Endodermal cell (in vitro differentiated cells): ENCODE data around the gene SLC9A1. TPM values are rescaled to one million over a fixed set of nuclear protein-coding genes. Genes with fewer than 3 reads are reported as not detected.

Source experiments
- DNase-seq: peaks from one replicate; pipeline ENCODE4 v3.0.0-alpha.2; 2017
- H3K27ac ChIP-seq: 2 replicates; pipeline ENCODE4 v1.5.1; 2013; ENCODE audit warnings: mild to moderate bottlenecking, low read depth, low read length, moderate library complexity
- H3K27me3 ChIP-seq: 2 replicates; pipeline ENCODE4 v1.6.1; 2013; ENCODE audit warnings: mild to moderate bottlenecking, low read length, moderate library complexity; ENCODE audit not compliant: insufficient read depth, control insufficient read depth, poor library complexity, severe bottlenecking
- H3K36me3 ChIP-seq: 2 replicates; pipeline ENCODE4 v1.7.0; 2013; ENCODE audit warnings: mild to moderate bottlenecking, low read length, moderate library complexity; ENCODE audit not compliant: control insufficient read depth, insufficient read depth
- H3K4me1 ChIP-seq: one replicate; pipeline ENCODE4 v1.7.0; 2013; ENCODE audit warnings: low read length; ENCODE audit not compliant: control insufficient read depth, insufficient read depth
- H3K4me3 ChIP-seq: 2 replicates; pipeline ENCODE4 v1.5.1; 2013; ENCODE audit warnings: mild to moderate bottlenecking, low read length, moderate library complexity
- H3K9ac ChIP-seq: 2 replicates; pipeline ENCODE4 v1.6.1; 2013; ENCODE audit warnings: mild to moderate bottlenecking, low read length, moderate library complexity; ENCODE audit not compliant: poor library complexity, severe bottlenecking; ENCODE audit errors: extremely low read depth
- H3K9me3 ChIP-seq: 2 replicates; pipeline ENCODE4 v1.6.1; 2013; ENCODE audit warnings: mild to moderate bottlenecking, low read length, moderate library complexity; ENCODE audit not compliant: control insufficient read depth
- H3K27ac Mint-ChIP-seq: 2 replicates; pipeline ENCODE4 v1.8.0; 2020; ENCODE audit warnings: mixed read lengths
- H3K27me3 Mint-ChIP-seq: 2 replicates; pipeline ENCODE4 v1.8.0; 2021; ENCODE audit warnings: mild to moderate bottlenecking, mixed read lengths; ENCODE audit not compliant: insufficient read depth
- H3K36me3 Mint-ChIP-seq: 2 replicates; pipeline ENCODE4 v1.8.0; 2020; ENCODE audit warnings: low read depth, mixed read lengths
- H3K4me1 Mint-ChIP-seq: 2 replicates; pipeline ENCODE4 v1.8.0; 2020; ENCODE audit warnings: mixed read lengths
- H3K4me3 Mint-ChIP-seq: 2 replicates; pipeline ENCODE4 v1.8.0; 2020; ENCODE audit warnings: mild to moderate bottlenecking, moderate library complexity, mixed read lengths
- H3K9me3 Mint-ChIP-seq: 2 replicates; pipeline ENCODE4 v1.8.0; 2020; ENCODE audit warnings: mild to moderate bottlenecking, mixed read lengths
- WGBS, 2 experiments: methylation state at CpG; one replicate each; pipeline versions ENCODE4 v1.1.5 to v1.1.7; 2013; ENCODE audit warnings: missing lambda C conversion rate in 2 of 2, mixed read lengths in 1 of 2; ENCODE audit not compliant: insufficient coverage in 1 of 2, insufficient read length in 1 of 2; 5-methylcytosine and 5-hydroxymethylcytosine counted together
- total RNA-seq, 2 donors: library from RNA; stranded (reverse); fragmentation: NEBNext Ultra II Directional in 1 of 2; extraction: Animal tissue kit (Norgen Biotek cat#: 25700) in 1 of 2; gene quantifications; 2 replicates in 1 of 2; 3 replicates in 1 of 2; pipeline ENCODE4 v1.2.1, GENCODE V29; 2021
- TF ChIP-seq, protein P1 (sequence below): fragments of 200-600 bp; sonication (generic); conservative IDR thresholded peaks from 2 replicates; pipeline ENCODE4 v1.5.0; 2021; ENCODE audit warnings: antibody characterized with exemption, mild to moderate bottlenecking

SLC9A1 gene
- total RNA-seq, 2 donors from 2014 or later: 25.9 to 34.7 TPM

DNA sequence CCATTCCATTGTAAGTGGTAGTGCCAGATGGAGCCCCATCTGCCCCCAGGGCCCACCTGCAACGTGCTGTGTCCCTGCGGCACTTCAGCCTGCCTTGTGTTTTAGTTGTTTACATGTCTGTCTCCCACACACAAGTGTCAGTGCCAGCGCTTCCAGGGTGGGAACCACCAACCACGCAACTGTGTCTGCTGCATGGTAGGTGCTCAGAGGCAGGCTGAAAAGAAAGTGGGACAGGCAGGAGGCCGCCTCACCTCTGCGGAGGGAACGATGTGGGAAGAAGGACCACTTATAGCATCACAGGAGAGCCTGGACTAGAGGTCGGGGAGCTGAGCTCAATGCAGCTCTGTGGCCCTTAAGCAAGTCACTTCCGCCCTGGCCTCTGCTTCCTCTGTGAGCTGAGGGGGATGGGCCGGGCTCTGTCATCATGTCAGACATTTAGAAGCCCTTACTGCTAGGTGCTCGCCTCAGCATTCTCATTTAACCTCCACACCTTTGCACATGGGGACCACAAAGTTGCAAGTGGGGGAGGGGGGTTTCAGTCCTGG is 17.9 kb downstream of the SLC9A1 start:
- Histone ChIP-seq H3K4me1 (no peaks in the 10 kb centered on the region), H3K27ac (peak overlapping the region; percentile 53), H3K36me3 (no peaks in the 10 kb centered on the region), H3K9ac (no peak overlapping the region), H3K27me3 (no peaks in the 10 kb centered on the region), H3K4me3 (no peak overlapping the region), H3K9me3 (no peaks in the 10 kb centered on the region)
- WGBS, 2 experiments: 84 to 87% methylated on average over 9 to 10 of the region's 11 CpGs
- H3K36me3 Mint-ChIP-seq: no peaks in the 10 kb centered on the region
- H3K4me3 Mint-ChIP-seq: no peak overlapping the region
- no peaks in the 10 kb centered on the region for H3K27me3 Mint-ChIP-seq
- H3K4me1 Mint-ChIP-seq: peaks cover 23% of the 10 kb centered on the region
- H3K9me3 Mint-ChIP-seq: no peaks in the 10 kb centered on the region
- DNase-seq: peak; percentile 62
- TF ChIP-seq, protein P1, sequence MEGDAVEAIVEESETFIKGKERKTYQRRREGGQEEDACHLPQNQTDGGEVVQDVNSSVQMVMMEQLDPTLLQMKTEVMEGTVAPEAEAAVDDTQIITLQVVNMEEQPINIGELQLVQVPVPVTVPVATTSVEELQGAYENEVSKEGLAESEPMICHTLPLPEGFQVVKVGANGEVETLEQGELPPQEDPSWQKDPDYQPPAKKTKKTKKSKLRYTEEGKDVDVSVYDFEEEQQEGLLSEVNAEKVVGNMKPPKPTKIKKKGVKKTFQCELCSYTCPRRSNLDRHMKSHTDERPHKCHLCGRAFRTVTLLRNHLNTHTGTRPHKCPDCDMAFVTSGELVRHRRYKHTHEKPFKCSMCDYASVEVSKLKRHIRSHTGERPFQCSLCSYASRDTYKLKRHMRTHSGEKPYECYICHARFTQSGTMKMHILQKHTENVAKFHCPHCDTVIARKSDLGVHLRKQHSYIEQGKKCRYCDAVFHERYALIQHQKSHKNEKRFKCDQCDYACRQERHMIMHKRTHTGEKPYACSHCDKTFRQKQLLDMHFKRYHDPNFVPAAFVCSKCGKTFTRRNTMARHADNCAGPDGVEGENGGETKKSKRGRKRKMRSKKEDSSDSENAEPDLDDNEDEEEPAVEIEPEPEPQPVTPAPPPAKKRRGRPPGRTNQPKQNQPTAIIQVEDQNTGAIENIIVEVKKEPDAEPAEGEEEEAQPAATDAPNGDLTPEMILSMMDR: no peak
- H3K27ac Mint-ChIP-seq: no peak overlapping the region

DNA sequence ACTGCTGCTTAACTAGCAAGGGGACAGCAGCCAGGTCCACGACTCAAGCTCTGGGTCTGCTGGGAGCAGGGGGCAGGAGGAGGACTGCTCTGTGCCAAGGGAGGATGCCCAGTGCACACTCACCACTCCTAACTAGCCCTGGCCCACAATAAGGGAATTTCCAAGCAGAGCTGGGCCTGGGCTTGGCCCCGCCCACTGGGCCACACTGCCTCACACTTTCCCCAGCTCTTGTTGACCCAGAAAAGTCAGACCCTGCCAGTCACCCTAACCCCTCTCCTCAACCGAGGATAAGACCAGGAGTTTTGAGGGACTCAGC is 18.7 kb downstream of the SLC9A1 start:
- no peak overlapping the region for H3K9ac ChIP-seq
- Mint-ChIP-seq H3K9me3 (no peaks in the 10 kb centered on the region), H3K4me3 (no peak overlapping the region), H3K27me3 (no peaks in the 10 kb centered on the region), H3K27ac (no peak overlapping the region), H3K4me1 (peaks cover 19% of the 10 kb centered on the region), H3K36me3 (no peaks in the 10 kb centered on the region)
- no peak overlapping the region for H3K27ac ChIP-seq
- TF ChIP-seq, protein P1: no peak
- WGBS, 2 experiments: 87 to 95% methylated on average over 2 to 3 of the region's 3 CpGs
- H3K36me3 ChIP-seq: no peaks in the 10 kb centered on the region
- H3K27me3 ChIP-seq: no peaks in the 10 kb centered on the region
- no peaks in the 10 kb centered on the region for H3K4me1 ChIP-seq
- no peak for DNase-seq
- no peak overlapping the region for H3K4me3 ChIP-seq
- no peaks in the 10 kb centered on the region for H3K9me3 ChIP-seq

DNA sequence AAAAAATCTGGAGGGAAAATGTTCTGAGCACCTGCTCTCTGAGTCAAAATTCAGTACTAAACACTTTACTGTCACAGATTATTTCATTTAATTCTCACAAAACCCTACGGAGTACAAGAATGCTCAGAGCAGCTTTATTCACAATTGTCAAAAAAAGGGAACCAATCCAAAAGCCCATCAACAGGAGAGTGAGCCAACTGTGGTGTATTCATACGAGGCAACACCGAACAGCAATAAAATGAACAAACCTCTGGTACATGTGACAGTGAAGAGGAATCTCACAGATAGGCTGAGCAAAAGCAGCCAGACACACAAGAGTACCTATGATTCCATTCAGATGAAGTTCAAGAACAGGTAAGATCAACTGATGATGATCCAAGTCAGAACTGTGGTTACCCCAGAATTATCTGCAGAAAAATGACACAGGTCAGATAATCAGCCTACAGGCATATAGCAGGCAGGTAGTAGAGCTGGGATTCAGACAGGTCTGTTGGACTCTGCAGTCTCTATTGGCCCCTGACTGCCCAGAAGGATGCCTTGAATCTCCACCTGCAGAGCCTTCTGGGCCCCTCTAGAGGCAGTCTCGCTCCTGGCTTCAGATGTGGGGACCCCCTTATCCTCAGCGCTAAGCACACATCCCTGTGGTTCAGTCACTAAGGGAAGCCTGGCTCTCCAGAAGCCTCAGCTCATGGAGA is 19.2 kb downstream of the SLC9A1 start:
- Histone ChIP-seq H3K4me1 (no peaks in the 10 kb centered on the region), H3K27ac (no peak overlapping the region), H3K36me3 (no peaks in the 10 kb centered on the region), H3K4me3 (no peak overlapping the region), H3K9me3 (no peaks in the 10 kb centered on the region), H3K9ac (no peak overlapping the region), H3K27me3 (no peaks in the 10 kb centered on the region)
- Mint-ChIP-seq H3K4me3 (no peak overlapping the region), H3K27me3 (no peaks in the 10 kb centered on the region), H3K27ac (no peak overlapping the region), H3K36me3 (peaks cover 2% of the 10 kb centered on the region), H3K4me1 (peaks cover 19% of the 10 kb centered on the region), H3K9me3 (no peaks in the 10 kb centered on the region)
- peak; percentile 66 for DNase-seq
- TF ChIP-seq, protein P1: peak; percentile 66
- WGBS, 2 experiments: 89 to 93% methylated on average over 5 of the region's 5 CpGs
